Dermis blood vessel endothelial cell (primary cell): ENCODE results near the gene SRGAP2B. TPM values are rescaled to one million over a fixed set of nuclear protein-coding genes. Genes with fewer than 3 reads are reported as not detected.
"Not testable (repeated sequence)": the region's sequence is repeated elsewhere in the genome, so short reads cannot be mapped to it uniquely, and the experiment has no call there.

Source experiments
- DNase-seq: peaks from one replicate; pipeline ENCODE4 v3.0.0; 2010
- total RNA-seq: library from RNA; depleted of rRNA; stranded (reverse); fragments of >200 nt; gene quantifications from 2 replicates; pipeline ENCODE4 v1.2.3, GENCODE V29; 2014

The SRGAP2B gene
- 130 and 142 TPM in 2 replicates for total RNA-seq

- not testable (repeated sequence) for DNase-seq
Measured at GRCh38 chr1:145095284-145096057, at the start of gene SRGAP2B, which contains the start of gene FAM72D. Gene SRGAP2B (minus strand): TSS chr1:145095328. CDS start chr1:145092901, 2,427 bp downstream. Gene FAM72D (plus strand): TSS chr1:145095974. CDS start chr1:145096848, 874 bp downstream.

- not testable (repeated sequence) for DNase-seq
Measured at GRCh38 chr1:145144264-145144913, 49.3 kb upstream of the SRGAP2B start.

- not testable (repeated sequence) for DNase-seq
Measured at GRCh38 chr1:145140549-145140948, 45.4 kb upstream of the SRGAP2B start.

- not testable (repeated sequence) for DNase-seq
Measured at GRCh38 chr1:145134476-145134875, 39.3 kb upstream of the SRGAP2B start.

- not testable (repeated sequence) for DNase-seq
Measured at GRCh38 chr1:145128697-145129469, 33.8 kb upstream of the SRGAP2B start.

GRCh38 chr1:145127144-145127543 is 32.0 kb upstream of the SRGAP2B start:
- not testable (repeated sequence) for DNase-seq

GRCh38 chr1:145125112-145125511 is 30.0 kb upstream of the SRGAP2B start:
- DNase-seq: not testable (repeated sequence)

- not testable (repeated sequence) for DNase-seq
Measured at GRCh38 chr1:145123992-145124641, 29.0 kb upstream of the SRGAP2B start.

GRCh38 chr1:145123062-145123395 is 27.9 kb upstream of the SRGAP2B start:
- DNase-seq: not testable (repeated sequence)

GRCh38 chr1:145122344-145123061 is 27.4 kb upstream of the SRGAP2B start:
- DNase-seq: not testable (repeated sequence)

GRCh38 chr1:145119842-145120241 is 24.7 kb upstream of the SRGAP2B start:
- not testable (repeated sequence) for DNase-seq

GRCh38 chr1:145115587-145116493 is 20.7 kb upstream of the SRGAP2B start:
- DNase-seq: not testable (repeated sequence)

- not testable (repeated sequence) for DNase-seq
Measured at GRCh38 chr1:145114560-145115057, 19.5 kb upstream of the SRGAP2B start.

- DNase-seq: not testable (repeated sequence)
Measured at GRCh38 chr1:145112703-145113102, 17.6 kb upstream of the SRGAP2B start.

GRCh38 chr1:145111674-145112073 is 16.5 kb upstream of the SRGAP2B start:
- not testable (repeated sequence) for DNase-seq

- DNase-seq: not testable (repeated sequence)
Measured at GRCh38 chr1:145103294-145103693, 8.2 kb upstream of the SRGAP2B start.

GRCh38 chr1:145101725-145102124 is 6.6 kb upstream of the SRGAP2B start:
- DNase-seq: not testable (repeated sequence)

GRCh38 chr1:145094655-145095211 is 395 bp downstream of the SRGAP2B start:
- not testable (repeated sequence) for DNase-seq

- not testable (repeated sequence) for DNase-seq
Measured at GRCh38 chr1:145093517-145094149, 1.5 kb downstream of the SRGAP2B start.
